ENCODE results near the gene DIO3.

DNA sequence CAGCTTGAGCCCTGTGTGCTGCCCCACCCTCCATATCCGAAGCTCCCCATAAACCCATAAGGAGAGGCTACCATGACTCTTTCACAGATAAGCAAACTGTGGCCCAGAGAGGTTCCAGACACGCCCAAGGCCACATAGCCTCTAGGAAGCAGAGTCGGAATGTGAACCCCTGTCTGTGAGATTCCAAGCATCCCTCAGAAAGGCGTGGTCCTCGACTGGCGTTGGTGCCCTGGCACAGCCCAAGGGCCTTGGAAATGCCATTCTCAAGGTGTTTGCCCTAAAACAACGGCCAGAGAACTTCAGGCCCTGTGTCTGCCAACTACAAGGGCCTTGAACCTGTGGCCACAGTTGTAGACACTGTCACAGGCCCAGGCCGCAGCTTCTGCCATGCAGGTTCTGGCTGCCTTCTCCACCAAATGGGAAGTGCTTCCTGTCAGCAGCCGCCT is 8.5 kb upstream of the DIO3 start:
- TF ChIP-seq CTCF (IDR thresholded peaks at IDR 0.05; ENCODE audit: insufficient read depth, low read length) (no peak), POLR2AphosphoS5 (IDR thresholded peaks at IDR 0.05; ENCODE audit: low read depth) (no peak), GABPA (IDR thresholded peaks at IDR 0.05; ENCODE audit: low read depth) (no peak)
